Activated T-helper 9 cell treated with anti-CD3 and anti-CD28 coated beads, Interleukin-2, amount 50 U/mL, for 16 hours (primary cell): ENCODE results near the gene TSTD1.
"Not testable (repeated sequence)": the region's sequence is repeated elsewhere in the genome, so short reads cannot be mapped to it uniquely, and the experiment has no call there.

ENCODE experiments used
- DNase-seq: peaks from one replicate; pipeline ENCODE4 v3.0.0-alpha.2; 2020; ENCODE audit warnings: low read depth

Gene TSTD1

GRCh38 chr1:161033751-161034150 lies 5.0 kb downstream of the TSTD1 start:
- no peak for DNase-seq

GRCh38 chr1:161032409-161032808 lies 6.4 kb downstream of the TSTD1 start:
- DNase-seq = no peak

- DNase-seq = no peak
These were observed 6.9 kb downstream of the TSTD1 start for GRCh38 chr1:161031874-161032273.

GRCh38 chr1:161029466-161029865 lies 9.3 kb downstream of the TSTD1 start:
- not testable (repeated sequence) for DNase-seq

- DNase-seq = not testable (repeated sequence)
These were observed 11.8 kb downstream of the TSTD1 start for GRCh38 chr1:161026954-161027353.

- DNase-seq = not testable (repeated sequence)
These were observed 16.3 kb downstream of the TSTD1 start for GRCh38 chr1:161022432-161022831.

- DNase-seq = no peak
These were observed 16.8 kb downstream of the TSTD1 start for GRCh38 chr1:161021970-161022353.

GRCh38 chr1:161021165-161021969 lies 17.4 kb downstream of the TSTD1 start:
- peak; percentile 77 for DNase-seq

GRCh38 chr1:161020509-161021164 lies 18.1 kb downstream of the TSTD1 start, which contains the start of gene F11R:
F11R (minus strand) TSS chr1:161021152; CDS start chr1:161021073, 79 bp downstream.
- no peak for DNase-seq

GRCh38 chr1:161019751-161020495 lies 18.8 kb downstream of the TSTD1 start:
- no peak for DNase-seq

- DNase-seq = not testable (repeated sequence)
These were observed 19.6 kb downstream of the TSTD1 start for GRCh38 chr1:161019111-161019660.

GRCh38 chr1:161018631-161018930 lies 20.2 kb downstream of the TSTD1 start:
- no peak for DNase-seq

- DNase-seq = no peak
These were observed 20.8 kb downstream of the TSTD1 start for GRCh38 chr1:161017756-161018630.

- not testable (repeated sequence) for DNase-seq
These were observed 21.6 kb downstream of the TSTD1 start for GRCh38 chr1:161017181-161017580.

- DNase-seq = not testable (repeated sequence)
These were observed 22.1 kb downstream of the TSTD1 start for GRCh38 chr1:161016683-161017082.

- peak; percentile 34 for DNase-seq
These were observed 25.1 kb downstream of the TSTD1 start for GRCh38 chr1:161013488-161014230.

- DNase-seq = no peak
These were observed 25.7 kb downstream of the TSTD1 start for GRCh38 chr1:161013131-161013487.

- no peak for DNase-seq
These were observed 26.3 kb downstream of the TSTD1 start for GRCh38 chr1:161012420-161012819.

GRCh38 chr1:161009602-161010211 lies 29.1 kb downstream of the TSTD1 start:
- DNase-seq = no peak

- no peak for DNase-seq
These were observed 29.8 kb downstream of the TSTD1 start for GRCh38 chr1:161008869-161009510.
